Kidney (tissue), 14 donors: ENCODE data around the gene PTPRK. TPM values are rescaled to one million over a fixed set of nuclear protein-coding genes. Genes with fewer than 3 reads are reported as not detected.

Experiments
- DNase-seq, 5 donors: peaks; one replicate each; pipeline ENCODE4 v3.0.0-alpha.2; 2013 to 2020
- FAIRE-seq: peaks from 2 replicates; lab custom pipeline; 2012; peaks lifted over from hg19 to GRCh38; lab: Jason Lieb, UNC
- H3K27ac ChIP-seq, 2 donors: one replicate each; pipeline ENCODE4 v1.7.0; 2013; ENCODE audit warnings: low read depth in 2 of 2, low read length in 2 of 2, inconsistent platforms in 1 of 2
- H3K27me3 ChIP-seq: one replicate; pipeline ENCODE4 v1.7.1; 2013; ENCODE audit warnings: low read length, inconsistent platforms; ENCODE audit not compliant: control insufficient read depth, insufficient read depth
- H3K36me3 ChIP-seq, 3 donors: one replicate each; pipeline versions ENCODE4 v1.7.0 to v1.7.1; 2013; ENCODE audit warnings: low read length in 3 of 3, control low read depth in 1 of 3, inconsistent platforms in 1 of 3; ENCODE audit not compliant: insufficient read depth in 3 of 3, control insufficient read depth in 2 of 3
- H3K4me1 ChIP-seq, 3 donors: one replicate each; pipeline versions ENCODE4 v1.7.0 to v1.7.1; 2013; ENCODE audit warnings: low read length in 3 of 3, inconsistent platforms in 1 of 3, low read depth in 1 of 3; ENCODE audit not compliant: control insufficient read depth in 2 of 3, insufficient read depth in 2 of 3
- H3K4me3 ChIP-seq, 3 donors: one replicate each; pipeline versions ENCODE4 v1.7.0 to v1.8.1; 2013; ENCODE audit warnings: low read length in 3 of 3, control low read depth in 1 of 3, inconsistent platforms in 1 of 3
- H3K9ac ChIP-seq, 3 donors: one replicate each; pipeline versions ENCODE4 v1.7.0 to v1.7.1; 2013; ENCODE audit warnings: low read length in 3 of 3, control low read depth in 1 of 3, inconsistent platforms in 1 of 3
- H3K9me3 ChIP-seq, 3 donors: one replicate each; pipeline versions ENCODE4 v1.7.0 to v1.7.1; 2013; ENCODE audit warnings: low read length in 3 of 3, control low read depth in 1 of 3, inconsistent platforms in 1 of 3; ENCODE audit not compliant: control insufficient read depth in 2 of 3, insufficient read depth in 1 of 3
- CTCF ChIP-seq: IDR thresholded peaks from 3 replicates; pipeline ENCODE4 v1.5.1; 2012; ENCODE audit warnings: mild to moderate bottlenecking, moderate library complexity, borderline replicate concordance; ENCODE audit not compliant: insufficient read depth; ENCODE audit errors: extremely low read depth
- intact Hi-C: fragments of 100-400 bp; cut with DNase I; formaldehyde crosslinking; loops from one replicate; pipeline ENCODE4 v1.11.1; 2022
- polyA plus RNA-seq: library from polyadenylated mRNA; stranded (reverse); fragments of 350-450 nt; fragmentation: Illumina TruSeq; extraction: RNeasy Lipid Tissue Mini Kit (QIAGEN cat#74804); gene quantifications from one replicate; pipeline ENCODE4 v1.2.3, GENCODE V29; 2014; ENCODE audit warnings: low read depth, low replicate concordance; ENCODE audit not compliant: insufficient read depth
- total RNA-seq: library from RNA; stranded (reverse); fragmentation: NEBNext Ultra II Directional; extraction: Animal tissue kit (Norgen Biotek cat#: 25700); gene quantifications from one replicate; pipeline ENCODE4 v1.2.1, GENCODE V29; 2021
- donor health status: control.
- donor health status: control.
- donor health status: control.
- donor health status: control.
- donor health status: control.
- donor health status: DM: yes; HTN: yes; CAD: no.
- donor health status: Normal renal cell carcinoma (clear cell type).

The PTPRK gene
- total and polyA plus RNA-seq, 2 donors from 2014 or later, result 9.2 to 72.8 TPM

DNA sequence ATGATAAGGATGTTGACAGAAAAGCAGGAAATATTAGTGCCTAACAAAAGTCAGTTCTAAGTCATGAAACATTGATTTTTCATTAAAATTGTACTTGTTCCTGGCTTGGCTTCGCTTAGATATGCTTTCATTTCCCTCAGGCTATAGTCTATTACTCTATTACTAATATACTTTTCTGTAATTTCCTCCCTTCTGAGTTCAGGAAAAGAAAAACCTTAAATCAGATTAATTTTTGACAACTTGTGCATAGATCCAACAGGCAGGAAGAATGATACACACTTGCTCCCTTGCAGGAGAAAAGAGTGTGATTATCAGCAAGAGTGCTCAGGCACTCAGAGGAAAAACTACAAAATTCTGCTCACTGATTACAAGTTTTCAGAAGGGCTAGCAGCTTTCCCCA lies 474.4 kb downstream of the PTPRK start:
- no peak overlapping the region for H3K9ac ChIP-seq
- TF ChIP-seq CTCF, result no peak
- intact Hi-C loops, result no loop called here
- FAIRE-seq, result no peak
- no peaks in the 10 kb centered on the region for H3K27me3 ChIP-seq
- peak in 1 of 5 donors; percentile 4 for DNase-seq
- no peaks in the 10 kb centered on the region for H3K4me1 ChIP-seq
- no peak overlapping the region for H3K4me3 ChIP-seq
- H3K9me3 ChIP-seq, result no peaks in the 10 kb centered on the region
- H3K27ac ChIP-seq, result no peak overlapping the region
- no peaks in the 10 kb centered on the region for H3K36me3 ChIP-seq

DNA sequence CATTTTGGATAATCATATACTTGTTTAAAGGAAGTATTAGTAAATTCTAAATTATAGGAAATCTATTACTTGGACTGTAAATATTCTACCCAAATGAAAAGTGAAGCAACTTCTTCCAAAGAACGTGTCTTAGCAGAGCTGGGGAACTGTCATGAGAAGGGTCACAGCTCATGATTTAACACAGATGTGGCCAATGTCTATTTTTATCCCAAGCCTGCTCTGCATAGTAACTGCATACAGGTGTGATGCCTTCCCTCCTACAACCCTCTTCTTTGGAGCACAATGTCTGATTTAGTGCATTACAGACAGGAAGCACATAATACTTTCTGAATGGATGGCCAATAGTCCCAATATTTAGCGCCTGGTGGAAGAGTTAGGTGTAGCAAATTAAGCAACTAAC lies 480.9 kb downstream of the PTPRK start:
- intact Hi-C loops, result no loop called here
- no peak overlapping the region for H3K9ac ChIP-seq
- DNase-seq, result no peak
- H3K9me3 ChIP-seq, result no peaks in the 10 kb centered on the region
- no peaks in the 10 kb centered on the region for H3K4me1 ChIP-seq
- H3K36me3 ChIP-seq, result no peaks in the 10 kb centered on the region
- no peak for TF ChIP-seq CTCF
- no peak overlapping the region for H3K4me3 ChIP-seq
- FAIRE-seq, result no peak
- no peaks in the 10 kb centered on the region for H3K27me3 ChIP-seq
- H3K27ac ChIP-seq, result no peak overlapping the region

GRCh38 chr6:128036808-128037570 lies 483.4 kb downstream of the PTPRK start:
- TF ChIP-seq CTCF, result no peak
- Histone ChIP-seq H3K9ac (no peak overlapping the region), H3K27ac (no peak overlapping the region), H3K36me3 (no peaks in the 10 kb centered on the region), H3K4me1 (no peaks in the 10 kb centered on the region), H3K27me3 (no peaks in the 10 kb centered on the region), H3K4me3 (no peak overlapping the region), H3K9me3 (no peaks in the 10 kb centered on the region)
- DNase-seq (no peak), FAIRE-seq (no peak)
- intact Hi-C loops, result no loop called here
